Prostate gland (tissue), 2 donors: Measurements from ENCODE around the gene AFP.

ENCODE experiments used
- POLR2A ChIP-seq: fragments of 450-650 bp; IDR thresholded peaks from one replicate; pipeline ENCODE4 v1.6.1; 2016; ENCODE audit warnings: antibody characterized with exemption, mild to moderate bottlenecking
- POLR2AphosphoS5 ChIP-seq: sonication (generic); formaldehyde crosslinking; IDR thresholded peaks from one replicate; pipeline ENCODE4 v1.6.1; 2017; ENCODE audit warnings: antibody characterized with exemption
- TF ChIP-seq, protein P1 (sequence below), 4 experiments: fragments of 200-600 bp in 2 of 4; fragments of 450-650 bp in 2 of 4; sonication (generic) in 2 of 4; IDR thresholded peaks; 1 replicate in 3 of 4; 2 replicates in 1 of 4; pipeline ENCODE4 v1.5.1; 2016 to 2019; ENCODE audit warnings: antibody characterized with exemption in 4 of 4, mild to moderate bottlenecking in 2 of 4, moderate library complexity in 2 of 4

DNA sequence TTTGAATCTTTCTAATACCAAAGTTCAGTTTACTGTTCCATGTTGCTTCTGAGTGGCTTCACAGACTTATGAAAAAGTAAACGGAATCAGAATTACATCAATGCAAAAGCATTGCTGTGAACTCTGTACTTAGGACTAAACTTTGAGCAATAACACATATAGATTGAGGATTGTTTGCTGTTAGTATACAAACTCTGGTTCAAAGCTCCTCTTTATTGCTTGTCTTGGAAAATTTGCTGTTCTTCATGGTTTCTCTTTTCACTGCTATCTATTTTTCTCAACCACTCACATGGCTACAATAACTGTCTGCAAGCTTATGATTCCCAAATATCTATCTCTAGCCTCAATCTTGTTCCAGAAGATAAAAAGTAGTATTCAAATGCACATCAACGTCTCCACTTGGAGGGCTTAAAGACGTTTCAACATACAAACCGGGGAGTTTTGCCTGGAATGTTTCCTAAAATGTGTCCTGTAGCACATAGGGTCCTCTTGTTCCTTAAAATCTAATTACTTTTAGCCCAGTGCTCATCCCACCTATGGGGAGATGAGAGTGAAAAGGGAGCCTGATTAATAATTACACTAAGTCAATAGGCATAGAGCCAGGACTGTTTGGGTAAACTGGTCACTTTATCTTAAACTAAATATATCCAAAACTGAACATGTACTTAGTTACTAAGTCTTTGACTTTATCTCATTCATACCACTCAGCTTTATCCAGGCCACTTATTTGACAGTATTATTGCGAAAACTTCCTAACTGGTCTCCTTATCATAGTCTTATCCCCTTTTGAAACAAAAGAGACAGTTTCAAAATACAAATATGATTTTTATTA is 3.6 kb upstream of the AFP start:
- TF ChIP-seq POLR2A (no peak), POLR2AphosphoS5 (no peak)
- TF ChIP-seq, protein P1, sequence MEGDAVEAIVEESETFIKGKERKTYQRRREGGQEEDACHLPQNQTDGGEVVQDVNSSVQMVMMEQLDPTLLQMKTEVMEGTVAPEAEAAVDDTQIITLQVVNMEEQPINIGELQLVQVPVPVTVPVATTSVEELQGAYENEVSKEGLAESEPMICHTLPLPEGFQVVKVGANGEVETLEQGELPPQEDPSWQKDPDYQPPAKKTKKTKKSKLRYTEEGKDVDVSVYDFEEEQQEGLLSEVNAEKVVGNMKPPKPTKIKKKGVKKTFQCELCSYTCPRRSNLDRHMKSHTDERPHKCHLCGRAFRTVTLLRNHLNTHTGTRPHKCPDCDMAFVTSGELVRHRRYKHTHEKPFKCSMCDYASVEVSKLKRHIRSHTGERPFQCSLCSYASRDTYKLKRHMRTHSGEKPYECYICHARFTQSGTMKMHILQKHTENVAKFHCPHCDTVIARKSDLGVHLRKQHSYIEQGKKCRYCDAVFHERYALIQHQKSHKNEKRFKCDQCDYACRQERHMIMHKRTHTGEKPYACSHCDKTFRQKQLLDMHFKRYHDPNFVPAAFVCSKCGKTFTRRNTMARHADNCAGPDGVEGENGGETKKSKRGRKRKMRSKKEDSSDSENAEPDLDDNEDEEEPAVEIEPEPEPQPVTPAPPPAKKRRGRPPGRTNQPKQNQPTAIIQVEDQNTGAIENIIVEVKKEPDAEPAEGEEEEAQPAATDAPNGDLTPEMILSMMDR (IDR thresholded peaks at IDR 0.05) = no peak
